ENCODE data around the gene PPP2R5C.

Gene PPP2R5C

DNA sequence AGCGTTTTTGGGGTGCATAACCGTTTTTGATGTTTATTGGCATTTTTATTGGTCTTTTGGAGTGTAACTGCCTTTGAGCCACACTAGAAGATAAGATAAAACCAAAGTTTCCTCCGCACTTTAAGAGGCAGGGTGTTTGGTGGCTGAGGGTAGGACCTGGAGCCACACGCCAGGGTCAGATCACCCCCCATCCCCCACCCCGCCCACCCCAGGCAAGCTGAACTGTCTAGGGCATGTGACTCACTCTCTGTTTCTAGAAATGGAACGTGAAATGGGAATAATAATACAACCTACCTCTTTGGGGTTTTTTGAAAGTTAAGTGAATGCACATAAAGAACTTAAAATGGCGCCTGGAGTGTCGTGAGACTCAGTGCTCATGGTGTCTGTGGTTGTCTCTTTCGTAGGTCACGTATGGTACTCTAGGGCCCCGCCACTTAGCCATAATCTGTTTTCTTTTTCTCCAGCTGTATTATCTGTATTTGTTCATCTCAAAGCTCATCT, 56.0 kb downstream of the PPP2R5C start:
- H2AFZ ChIP-seq (ENCODE audit: low read depth, low read length): no peak overlapping the region
- peaks cover 47% of the 10 kb centered on the region for H3K36me3 ChIP-seq (ENCODE audit: insufficient read depth, low read length)
- no peaks in the 10 kb centered on the region for H3K27me3 ChIP-seq (ENCODE audit: insufficient read depth, low read length, poor library complexity)
- H3K27ac ChIP-seq (ENCODE audit: low read length): peak overlapping the region; percentile 34; the same call in 1 of the 2 replicates
- peaks cover 99% of the 10 kb centered on the region for H3K79me2 ChIP-seq (ENCODE audit: insufficient read depth, low read length)
- no peak overlapping the region for H3K4me3 ChIP-seq (ENCODE audit: low read depth in 1 of 2, low read length in 2 of 2)
- DNase-seq: no peak
- TF ChIP-seq EZH2 (IDR thresholded peaks at IDR 0.05; ENCODE audit: borderline replicate concordance, low read depth, low read length, severe bottlenecking): no peak
- TF ChIP-seq, protein P1, sequence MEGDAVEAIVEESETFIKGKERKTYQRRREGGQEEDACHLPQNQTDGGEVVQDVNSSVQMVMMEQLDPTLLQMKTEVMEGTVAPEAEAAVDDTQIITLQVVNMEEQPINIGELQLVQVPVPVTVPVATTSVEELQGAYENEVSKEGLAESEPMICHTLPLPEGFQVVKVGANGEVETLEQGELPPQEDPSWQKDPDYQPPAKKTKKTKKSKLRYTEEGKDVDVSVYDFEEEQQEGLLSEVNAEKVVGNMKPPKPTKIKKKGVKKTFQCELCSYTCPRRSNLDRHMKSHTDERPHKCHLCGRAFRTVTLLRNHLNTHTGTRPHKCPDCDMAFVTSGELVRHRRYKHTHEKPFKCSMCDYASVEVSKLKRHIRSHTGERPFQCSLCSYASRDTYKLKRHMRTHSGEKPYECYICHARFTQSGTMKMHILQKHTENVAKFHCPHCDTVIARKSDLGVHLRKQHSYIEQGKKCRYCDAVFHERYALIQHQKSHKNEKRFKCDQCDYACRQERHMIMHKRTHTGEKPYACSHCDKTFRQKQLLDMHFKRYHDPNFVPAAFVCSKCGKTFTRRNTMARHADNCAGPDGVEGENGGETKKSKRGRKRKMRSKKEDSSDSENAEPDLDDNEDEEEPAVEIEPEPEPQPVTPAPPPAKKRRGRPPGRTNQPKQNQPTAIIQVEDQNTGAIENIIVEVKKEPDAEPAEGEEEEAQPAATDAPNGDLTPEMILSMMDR (IDR thresholded peaks at IDR 0.05; ENCODE audit: borderline replicate concordance, extremely low read depth, low read length, poor library complexity, severe bottlenecking): no peak
- H4K20me1 ChIP-seq (ENCODE audit: insufficient read depth, low read length): peaks cover 70% of the 10 kb centered on the region
- no peak overlapping the region; the same call in 1 of the 2 replicates for H3K4me2 ChIP-seq (ENCODE audit: insufficient read depth, low read length)
- H3K9ac ChIP-seq (ENCODE audit: low read depth, low read length): no peak overlapping the region
- ATAC-seq (ENCODE audit: insufficient read depth, low read depth): no peak
- H3K4me1 ChIP-seq (ENCODE audit: insufficient read depth, low read length): peaks cover 45% of the 10 kb centered on the region
- no peaks in the 10 kb centered on the region for H3K9me3 ChIP-seq (ENCODE audit: insufficient read depth, low read length, severe bottlenecking)

DNA sequence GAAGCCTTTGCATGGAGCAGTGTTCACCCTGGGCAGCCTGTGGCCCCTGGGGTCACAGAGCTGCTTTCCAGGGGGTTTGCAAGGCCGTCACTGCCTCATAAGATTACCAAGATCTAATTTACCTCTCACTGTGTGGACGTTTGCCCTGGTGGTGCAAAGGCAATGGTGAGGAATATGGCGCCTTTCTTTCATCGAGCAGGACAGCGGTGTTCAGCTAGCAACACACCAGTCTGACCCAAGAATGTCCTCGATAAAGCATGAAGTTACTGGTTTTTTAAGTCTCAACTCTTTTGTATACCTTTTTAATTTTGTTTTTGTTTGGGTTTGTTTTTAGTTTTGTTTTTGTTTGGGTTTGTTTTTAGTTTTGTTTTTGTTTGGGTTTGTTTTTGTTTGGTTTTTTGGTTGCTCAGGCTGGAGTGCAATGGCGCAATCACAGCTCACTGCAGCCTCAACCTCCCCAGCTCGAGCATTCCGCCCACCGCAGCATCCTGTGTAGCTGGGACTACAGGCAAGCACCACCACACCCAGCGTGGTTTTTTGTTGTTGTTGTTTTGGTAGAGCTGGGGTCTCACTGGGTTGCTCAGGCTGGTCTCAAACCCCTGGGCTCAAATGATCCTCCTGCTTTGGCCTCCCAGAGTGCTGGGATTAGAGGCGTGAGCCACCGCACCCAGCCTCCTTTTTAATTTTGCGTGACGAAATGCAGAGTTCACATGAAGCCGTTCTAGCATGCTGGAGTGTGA, 57.9 kb downstream of the PPP2R5C start:
- no peak overlapping the region for H3K27ac ChIP-seq (ENCODE audit: low read length)
- no peaks in the 10 kb centered on the region for H3K9me3 ChIP-seq (ENCODE audit: insufficient read depth, low read length, severe bottlenecking)
- H2AFZ ChIP-seq (ENCODE audit: low read depth, low read length): no peak overlapping the region
- no peaks in the 10 kb centered on the region for H3K27me3 ChIP-seq (ENCODE audit: insufficient read depth, low read length, poor library complexity)
- H3K4me1 ChIP-seq (ENCODE audit: insufficient read depth, low read length): peaks cover 28% of the 10 kb centered on the region
- peaks cover 44% of the 10 kb centered on the region for H3K36me3 ChIP-seq (ENCODE audit: insufficient read depth, low read length)
- H3K4me3 ChIP-seq (ENCODE audit: low read depth in 1 of 2, low read length in 2 of 2): no peak overlapping the region
- ATAC-seq (ENCODE audit: insufficient read depth, low read depth) (no peak), DNase-seq (no peak)
- H3K79me2 ChIP-seq (ENCODE audit: insufficient read depth, low read length): peaks cover 99% of the 10 kb centered on the region
- H3K9ac ChIP-seq (ENCODE audit: low read depth, low read length): no peak overlapping the region
- peaks cover 66% of the 10 kb centered on the region for H4K20me1 ChIP-seq (ENCODE audit: insufficient read depth, low read length)
- no peak overlapping the region for H3K4me2 ChIP-seq (ENCODE audit: insufficient read depth, low read length)
- TF ChIP-seq, protein P1 (IDR thresholded peaks at IDR 0.05; ENCODE audit: borderline replicate concordance, extremely low read depth, low read length, poor library complexity, severe bottlenecking): no peak
- TF ChIP-seq EZH2 (IDR thresholded peaks at IDR 0.05; ENCODE audit: borderline replicate concordance, low read depth, low read length, severe bottlenecking): no peak

DNA sequence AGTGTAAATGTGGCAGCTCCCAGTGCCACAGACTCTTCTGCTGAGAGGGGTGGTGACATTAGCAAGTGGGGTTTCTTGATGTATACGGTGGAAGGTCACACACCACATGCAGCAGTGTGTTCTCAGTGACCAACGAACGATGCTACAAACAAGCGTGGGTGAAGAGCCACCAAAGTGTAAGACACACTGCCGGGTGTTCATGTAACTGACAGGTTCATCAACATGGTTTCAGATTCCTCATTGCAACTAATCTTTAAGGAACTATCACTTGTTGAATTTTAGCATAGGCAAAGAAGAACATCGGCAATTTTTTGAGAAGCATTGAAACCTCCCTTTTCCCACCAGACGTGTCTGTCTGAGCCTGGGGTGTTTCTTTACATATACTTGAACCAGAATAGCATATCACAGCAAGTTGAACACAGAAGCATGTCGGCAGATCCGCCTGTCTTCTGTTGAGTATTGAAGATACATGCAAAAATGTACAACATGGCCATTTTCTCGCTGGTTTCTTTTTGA, 58.8 kb downstream of the PPP2R5C start:
- Histone ChIP-seq H3K4me3 (ENCODE audit: low read depth in 1 of 2, low read length in 2 of 2) (no peak overlapping the region), H3K4me2 (ENCODE audit: insufficient read depth, low read length) (no peak overlapping the region), H3K27me3 (ENCODE audit: insufficient read depth, low read length, poor library complexity) (no peaks in the 10 kb centered on the region), H3K36me3 (ENCODE audit: insufficient read depth, low read length) (peaks cover 45% of the 10 kb centered on the region), H3K4me1 (ENCODE audit: insufficient read depth, low read length) (peaks cover 20% of the 10 kb centered on the region), H3K9me3 (ENCODE audit: insufficient read depth, low read length, severe bottlenecking) (no peaks in the 10 kb centered on the region), H2AFZ (ENCODE audit: low read depth, low read length) (no peak overlapping the region), H3K27ac (ENCODE audit: low read length) (no peak overlapping the region), H3K9ac (ENCODE audit: low read depth, low read length) (no peak overlapping the region), H3K79me2 (ENCODE audit: insufficient read depth, low read length) (peaks cover 99% of the 10 kb centered on the region), H4K20me1 (ENCODE audit: insufficient read depth, low read length) (peaks cover 65% of the 10 kb centered on the region)
- DNase-seq (no peak), ATAC-seq (ENCODE audit: insufficient read depth, low read depth) (no peak)
- TF ChIP-seq, protein P1 (IDR thresholded peaks at IDR 0.05; ENCODE audit: borderline replicate concordance, extremely low read depth, low read length, poor library complexity, severe bottlenecking): no peak

Measured in DND-41 (cell line).